ENCODE results near the gene ZDHHC24. TPM values are rescaled to one million over a fixed set of nuclear protein-coding genes. Genes with fewer than 3 reads are reported as not detected.

Gene ZDHHC24
- total RNA-seq, 2 experiments from 2014 or later = 11.9 to 35.1 TPM

DNA sequence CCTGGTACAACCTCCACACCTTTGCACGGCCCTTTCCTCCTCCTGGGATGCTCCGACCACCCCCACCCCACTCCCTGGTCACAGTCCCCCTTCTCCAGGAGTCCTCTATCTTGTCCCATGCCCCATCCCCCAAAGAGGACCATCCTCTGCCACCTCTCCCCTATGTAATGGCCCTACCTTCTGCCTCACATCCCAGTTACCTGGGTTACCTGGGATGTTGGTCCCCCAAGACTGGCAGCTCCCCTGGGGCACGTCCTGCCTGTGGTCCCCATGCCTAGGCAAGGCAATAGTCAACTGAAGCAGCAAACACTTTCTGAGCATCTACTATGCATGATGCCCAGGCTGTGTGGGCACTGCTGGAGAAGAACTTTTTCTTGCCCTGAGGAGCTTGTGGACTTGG is 9.6 kb upstream of the ZDHHC24 start:
- Histone ChIP-seq H3K4me3 (ENCODE audit: low read depth, low read length, poor library complexity, severe bottlenecking) (no peak overlapping the region), H4K20me1 (ENCODE audit: insufficient read depth, low read length) (no peaks in the 10 kb centered on the region), H3K79me2 (ENCODE audit: insufficient read depth, low read depth, low read length) (no peaks in the 10 kb centered on the region), H3K9me3 (ENCODE audit: low read length) (no peaks in the 10 kb centered on the region), H3K9me2 (ENCODE audit: insufficient read depth, low read length) (no peaks in the 10 kb centered on the region), H3K36me3 (ENCODE audit: insufficient read depth, low read length) (no peaks in the 10 kb centered on the region), H3K4me1 (ENCODE audit: insufficient read depth, low read length, poor library complexity, severe bottlenecking) (no peaks in the 10 kb centered on the region), H3K27ac (ENCODE audit: low read depth, low read length, poor library complexity, severe bottlenecking) (no peak overlapping the region), H2AFZ (ENCODE audit: low read length) (no peak overlapping the region), H3K4me2 (ENCODE audit: low read length) (no peak overlapping the region)
- DNase-seq (ENCODE audit: low spot score) = no peak
- ChIA-PET CTCF (ENCODE audit: unreplicated experiment) (no interaction called here), POLR2A (no interaction called here)
- TF ChIP-seq EZH2phosphoT487 (IDR thresholded peaks at IDR 0.05; ENCODE audit: borderline replicate concordance, low read depth, low read length) (no peak), CTCF (conservative IDR thresholded peaks at IDR 0.05; ENCODE audit: low read length) (no peak)
- no TSS peak for BruUV-seq (replicated peaks)
- intact Hi-C loops (cut with micrococcal nuclease; ENCODE audit: unreplicated experiment) = no loop called here

GRCh38 chr11:66554602-66555001 is 8.8 kb upstream of the ZDHHC24 start:
- POLR2A ChIA-PET = no interaction called here
- BruUV-seq (replicated peaks) = no TSS peak

DNA sequence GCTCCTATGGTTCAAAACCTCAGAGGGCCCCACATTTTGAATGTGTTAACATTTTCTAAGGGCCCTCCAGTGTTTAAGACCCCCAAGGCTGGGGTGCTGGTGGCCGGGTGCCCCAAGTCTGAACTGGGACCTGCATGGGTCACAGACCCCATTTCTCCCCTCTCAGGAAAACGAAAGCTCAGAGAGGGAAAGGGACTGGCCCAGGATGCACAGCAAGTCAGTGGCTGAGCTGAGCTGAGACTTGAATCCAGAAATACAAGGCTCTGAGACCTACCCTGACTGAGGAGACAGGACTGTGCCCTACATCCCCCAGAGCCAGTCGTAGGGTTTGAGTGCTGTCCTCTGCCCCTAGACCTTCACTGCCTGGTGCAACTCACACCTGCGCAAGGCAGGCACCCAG is 5.0 kb upstream of the ZDHHC24 start:
- BruUV-seq (replicated peaks) = no TSS peak
- Histone ChIP-seq H2AFZ (ENCODE audit: low read length) (no peak overlapping the region), H3K36me3 (ENCODE audit: insufficient read depth, low read length) (no peaks in the 10 kb centered on the region), H3K4me2 (ENCODE audit: low read length) (no peak overlapping the region), H4K20me1 (ENCODE audit: insufficient read depth, low read length) (no peaks in the 10 kb centered on the region), H3K9me2 (ENCODE audit: insufficient read depth, low read length) (no peaks in the 10 kb centered on the region), H3K27ac (ENCODE audit: low read depth, low read length, poor library complexity, severe bottlenecking) (no peak overlapping the region), H3K4me1 (ENCODE audit: insufficient read depth, low read length, poor library complexity, severe bottlenecking) (peaks cover 11% of the 10 kb centered on the region), H3K9me3 (ENCODE audit: low read length) (no peaks in the 10 kb centered on the region), H3K79me2 (ENCODE audit: insufficient read depth, low read depth, low read length) (no peaks in the 10 kb centered on the region), H3K4me3 (ENCODE audit: low read depth, low read length, poor library complexity, severe bottlenecking) (no peak overlapping the region)
- ChIA-PET POLR2A (no interaction called here), CTCF (ENCODE audit: unreplicated experiment) (no interaction called here)
- intact Hi-C loops (cut with micrococcal nuclease; ENCODE audit: unreplicated experiment) = no loop called here
- no peak for TF ChIP-seq CTCF (conservative IDR thresholded peaks at IDR 0.05; ENCODE audit: low read length)
- TF ChIP-seq EZH2phosphoT487 (IDR thresholded peaks at IDR 0.05; ENCODE audit: borderline replicate concordance, low read depth, low read length) = no peak
- no peak for DNase-seq (ENCODE audit: low spot score)

More at GRCh38 chr11:66554602-66555001, 8.8 kb upstream of the ZDHHC24 start:
- no peak overlapping the region for H3K4me3 ChIP-seq (ENCODE audit: low read depth, low read length, poor library complexity, severe bottlenecking)
- intact Hi-C loops (cut with micrococcal nuclease; ENCODE audit: unreplicated experiment) = no loop called here
- no peaks in the 10 kb centered on the region for H3K36me3 ChIP-seq (ENCODE audit: insufficient read depth, low read length)
- DNase-seq (ENCODE audit: low spot score) = no peak
- H3K4me1 ChIP-seq (ENCODE audit: insufficient read depth, low read length, poor library complexity, severe bottlenecking) = no peaks in the 10 kb centered on the region
- H3K79me2 ChIP-seq (ENCODE audit: insufficient read depth, low read depth, low read length) = no peaks in the 10 kb centered on the region
- H2AFZ ChIP-seq (ENCODE audit: low read length) = no peak overlapping the region
- no peaks in the 10 kb centered on the region for H4K20me1 ChIP-seq (ENCODE audit: insufficient read depth, low read length)
- TF ChIP-seq EZH2phosphoT487 (IDR thresholded peaks at IDR 0.05; ENCODE audit: borderline replicate concordance, low read depth, low read length) (no peak), CTCF (conservative IDR thresholded peaks at IDR 0.05; ENCODE audit: low read length) (no peak)
- no peak overlapping the region for H3K4me2 ChIP-seq (ENCODE audit: low read length)
- H3K9me3 ChIP-seq (ENCODE audit: low read length) = no peaks in the 10 kb centered on the region
- H3K9me2 ChIP-seq (ENCODE audit: insufficient read depth, low read length) = no peaks in the 10 kb centered on the region
- CTCF ChIA-PET (ENCODE audit: unreplicated experiment) = no interaction called here
- H3K27ac ChIP-seq (ENCODE audit: low read depth, low read length, poor library complexity, severe bottlenecking) = no peak overlapping the region

Data from OCI-LY7 (cell line).